Head of caudate nucleus (tissue), 42 donors: Measurements from ENCODE around the gene AMD1.
"Not testable (repeated sequence)": the region's sequence is repeated elsewhere in the genome, so short reads cannot be mapped to it uniquely, and the experiment has no call there.

Experiments
- DNase-seq, 42 donors: peaks; one replicate each; pipeline versions ENCODE4 v3.0.0 to v3.0.0-alpha.2; 2020 to 2021; ENCODE audit warnings: mixed read lengths in 7 of 42
- intact Hi-C: fragments of 100-400 bp; cut with DNase I; formaldehyde crosslinking; loops from one replicate; pipeline ENCODE4 v1.15.0; 2022

AMD1 gene

GRCh38 chr6:110873981-110874879 is at the start of gene AMD1:
TSS of gene AMD1 (plus strand) at chr6:110874785. CDS start at chr6:110875106, 321 bp downstream.
- DNase-seq = peak; percentile 96 to 99 (median 98)
- intact Hi-C loops = loop anchor here (1.0 to 10.0 kb wide), 2 partner anchors 59 to 81 kb away; partner anchors contain the start of genes CDK19 and GTF3C6

- no peak for DNase-seq
- intact Hi-C loops = no loop called here
These were observed 48.1 kb upstream of the AMD1 start for GRCh38 chr6:110826236-110827129.

- peak in 25 of 42 donors; percentile 15 to 76 (median 38) for DNase-seq
- intact Hi-C loops = no loop called here
These were observed 46.2 kb upstream of the AMD1 start for GRCh38 chr6:110828396-110828795.

GRCh38 chr6:110831405-110831804 is 43.2 kb upstream of the AMD1 start:
- intact Hi-C loops = no loop called here
- no peak for DNase-seq

- intact Hi-C loops = no loop called here
- no peak for DNase-seq
These were observed 40.8 kb upstream of the AMD1 start for GRCh38 chr6:110833831-110834230.

GRCh38 chr6:110835751-110836150 is 38.8 kb upstream of the AMD1 start:
- intact Hi-C loops, DNase-seq: not testable (repeated sequence)

GRCh38 chr6:110841266-110841665 is 33.3 kb upstream of the AMD1 start:
- intact Hi-C loops = no loop called here
- DNase-seq = no peak

- intact Hi-C loops = no loop called here
- no peak for DNase-seq
These were observed 24.8 kb upstream of the AMD1 start for GRCh38 chr6:110849781-110850180.

- intact Hi-C loops = no loop called here
- DNase-seq = no peak
These were observed 21.8 kb upstream of the AMD1 start for GRCh38 chr6:110852773-110853172.

GRCh38 chr6:110853754-110854477 is 20.7 kb upstream of the AMD1 start:
- DNase-seq = no peak
- intact Hi-C loops = no loop called here

GRCh38 chr6:110856296-110856695 is 18.3 kb upstream of the AMD1 start:
- intact Hi-C loops = no loop called here
- DNase-seq = no peak

GRCh38 chr6:110858016-110858415 is 16.6 kb upstream of the AMD1 start:
- intact Hi-C loops = no loop called here
- DNase-seq = no peak

- intact Hi-C loops = no loop called here
- DNase-seq = no peak
These were observed 15.9 kb upstream of the AMD1 start for GRCh38 chr6:110858562-110859214.

- peak in 10 of 42 donors; percentile 11 to 40 (median 22) for DNase-seq
- intact Hi-C loops = no loop called here
These were observed 15.2 kb upstream of the AMD1 start for GRCh38 chr6:110859335-110859792.

GRCh38 chr6:110864824-110865223 is 9.8 kb upstream of the AMD1 start:
- intact Hi-C loops = no loop called here
- DNase-seq = no peak

GRCh38 chr6:110874880-110875547 is 429 bp downstream of the AMD1 start:
- intact Hi-C loops = loop anchor here (1.0 to 10.0 kb wide), 4 partner anchors 60 to 343 kb away; partner anchors contain the start of genes CDK19 and GTF3C6

GRCh38 chr6:110875548-110876169 is 1.1 kb downstream of the AMD1 start:
- intact Hi-C loops = loop anchor here (5.0 to 10.0 kb wide), 3 partner anchors 79 to 343 kb away; partner anchors contain the start of gene GTF3C6
- peak in 40 of 42 donors; percentile 31 to 80 (median 62) for DNase-seq

More at GRCh38 chr6:110874880-110875547, 429 bp downstream of the AMD1 start:
- DNase-seq = peak in 32 of 42 donors; percentile 6 to 72 (median 36)
